ES-I3 (cell line): ENCODE measurements around the gene DNAJC1.

Experiments
- H3K36me3 ChIP-seq: 2 replicates; pipeline ENCODE4 v1.6.1; 2013; ENCODE audit warnings: mild to moderate bottlenecking, low read length, control low read depth, moderate library complexity; ENCODE audit not compliant: insufficient read depth
- H3K4me1 ChIP-seq: 2 replicates; pipeline ENCODE4 v1.6.1; 2013; ENCODE audit warnings: mild to moderate bottlenecking, control low read depth, low read length; ENCODE audit not compliant: insufficient read depth
- H3K9ac ChIP-seq: 2 replicates; pipeline ENCODE4 v1.6.1; 2013; ENCODE audit warnings: low read depth, mild to moderate bottlenecking, low read length, moderate library complexity
- H3K9me3 ChIP-seq: 2 replicates; pipeline ENCODE4 v1.6.1; 2013; ENCODE audit warnings: mild to moderate bottlenecking, low read length, moderate library complexity; ENCODE audit not compliant: control insufficient read depth, insufficient read depth

Gene DNAJC1

GRCh38 chr10:21961847-21962246 is 41.7 kb downstream of the DNAJC1 start:
- H3K4me1 ChIP-seq: no peaks in the 10 kb centered on the region
- no peaks in the 10 kb centered on the region for H3K36me3 ChIP-seq
- H3K9me3 ChIP-seq: peaks cover 2% of the 10 kb centered on the region; the same call in 1 of the 2 replicates
- no peak overlapping the region for H3K9ac ChIP-seq

- no peaks in the 10 kb centered on the region for H3K36me3 ChIP-seq
- H3K4me1 ChIP-seq: no peaks in the 10 kb centered on the region
- no peak overlapping the region for H3K9ac ChIP-seq
- H3K9me3 ChIP-seq: no peaks in the 10 kb centered on the region
These were observed 43.5 kb downstream of the DNAJC1 start for GRCh38 chr10:21959998-21960397.

- Histone ChIP-seq H3K9me3 (no peaks in the 10 kb centered on the region), H3K9ac (no peak overlapping the region), H3K4me1 (no peaks in the 10 kb centered on the region; the same call in 1 of the 2 replicates), H3K36me3 (no peaks in the 10 kb centered on the region)
These were observed 48.8 kb downstream of the DNAJC1 start for GRCh38 chr10:21954690-21955089.

- Histone ChIP-seq H3K4me1 (no peaks in the 10 kb centered on the region; the same call in 1 of the 2 replicates), H3K9me3 (no peaks in the 10 kb centered on the region), H3K9ac (no peak overlapping the region), H3K36me3 (no peaks in the 10 kb centered on the region)
These were observed 49.4 kb downstream of the DNAJC1 start for GRCh38 chr10:21954132-21954531.

GRCh38 chr10:21953585-21954057 is 49.9 kb downstream of the DNAJC1 start:
- H3K9ac ChIP-seq: no peak overlapping the region
- no peaks in the 10 kb centered on the region for H3K36me3 ChIP-seq
- H3K4me1 ChIP-seq: no peaks in the 10 kb centered on the region; the same call in 1 of the 2 replicates

GRCh38 chr10:21950566-21950965 is 53.0 kb downstream of the DNAJC1 start:
- Histone ChIP-seq H3K9me3 (no peaks in the 10 kb centered on the region), H3K4me1 (no peaks in the 10 kb centered on the region; the same call in 1 of the 2 replicates), H3K9ac (no peak overlapping the region), H3K36me3 (no peaks in the 10 kb centered on the region)

More at GRCh38 chr10:21953585-21954057, 49.9 kb downstream of the DNAJC1 start:
- no peaks in the 10 kb centered on the region for H3K9me3 ChIP-seq

GRCh38 chr10:21946946-21947345 is 56.6 kb downstream of the DNAJC1 start:
- no peaks in the 10 kb centered on the region for H3K9me3 ChIP-seq
- H3K36me3 ChIP-seq: no peaks in the 10 kb centered on the region
- H3K9ac ChIP-seq: no peak overlapping the region
- no peaks in the 10 kb centered on the region for H3K4me1 ChIP-seq

- no peaks in the 10 kb centered on the region for H3K36me3 ChIP-seq
- no peaks in the 10 kb centered on the region for H3K4me1 ChIP-seq
- no peaks in the 10 kb centered on the region for H3K9me3 ChIP-seq
- H3K9ac ChIP-seq: no peak overlapping the region
These were observed 58.7 kb downstream of the DNAJC1 start for GRCh38 chr10:21944727-21945386.

- Histone ChIP-seq H3K36me3 (no peaks in the 10 kb centered on the region), H3K9me3 (no peaks in the 10 kb centered on the region), H3K9ac (no peak overlapping the region), H3K4me1 (no peaks in the 10 kb centered on the region)
These were observed 59.8 kb downstream of the DNAJC1 start for GRCh38 chr10:21943633-21944265.

- Histone ChIP-seq H3K9me3 (peaks cover 10% of the 10 kb centered on the region), H3K36me3 (no peaks in the 10 kb centered on the region), H3K9ac (no peak overlapping the region), H3K4me1 (no peaks in the 10 kb centered on the region)
These were observed 68.0 kb downstream of the DNAJC1 start for GRCh38 chr10:21935439-21936023.

- no peaks in the 10 kb centered on the region for H3K4me1 ChIP-seq
- peaks cover 10% of the 10 kb centered on the region for H3K9me3 ChIP-seq
- H3K36me3 ChIP-seq: no peaks in the 10 kb centered on the region
- no peak overlapping the region for H3K9ac ChIP-seq
These were observed 69.2 kb downstream of the DNAJC1 start for GRCh38 chr10:21934307-21934706.

- Histone ChIP-seq H3K4me1 (0 out of 2 replicates have a peak, but pooled peaks cover 2% of the 10 kb centered on the region), H3K36me3 (no peaks in the 10 kb centered on the region), H3K9me3 (no peaks in the 10 kb centered on the region), H3K9ac (no peak overlapping the region)
These were observed 74.5 kb downstream of the DNAJC1 start for GRCh38 chr10:21929070-21929469.

- no peak overlapping the region for H3K9ac ChIP-seq
- no peaks in the 10 kb centered on the region for H3K9me3 ChIP-seq
- H3K4me1 ChIP-seq: 0 out of 2 replicates have a peak, but pooled peaks cover 2% of the 10 kb centered on the region
- no peaks in the 10 kb centered on the region for H3K36me3 ChIP-seq
These were observed 75.7 kb downstream of the DNAJC1 start for GRCh38 chr10:21927631-21928353.

- Histone ChIP-seq H3K36me3 (no peaks in the 10 kb centered on the region), H3K9me3 (no peaks in the 10 kb centered on the region), H3K9ac (no peak overlapping the region), H3K4me1 (0 out of 2 replicates have a peak, but pooled peaks cover 2% of the 10 kb centered on the region)
These were observed 76.6 kb downstream of the DNAJC1 start for GRCh38 chr10:21926949-21927348.
